GM12865 (cell line): Measurements from ENCODE around the gene ANO4.
A peak's percentile ranks its signal among the peaks of the same experiment; 100 is the strongest.

Experiments used
- DNase-seq: peaks from one replicate; pipeline ENCODE4 v3.0.0; 2010; ENCODE audit warnings: low read depth
- H3K4me3 ChIP-seq: 2 replicates; pipeline ENCODE4 v1.5.1; 2011; ENCODE audit warnings: mild to moderate bottlenecking, low read depth, low read length, control low read depth
- TF ChIP-seq, protein P1 (sequence below): IDR thresholded peaks from 2 replicates; pipeline ENCODE4 v1.5.1; 2011; ENCODE audit warnings: low read length, control low read depth, low read depth, inconsistent platforms; ENCODE audit not compliant: insufficient read depth; ENCODE audit errors: missing control alignments

The ANO4 gene

DNA sequence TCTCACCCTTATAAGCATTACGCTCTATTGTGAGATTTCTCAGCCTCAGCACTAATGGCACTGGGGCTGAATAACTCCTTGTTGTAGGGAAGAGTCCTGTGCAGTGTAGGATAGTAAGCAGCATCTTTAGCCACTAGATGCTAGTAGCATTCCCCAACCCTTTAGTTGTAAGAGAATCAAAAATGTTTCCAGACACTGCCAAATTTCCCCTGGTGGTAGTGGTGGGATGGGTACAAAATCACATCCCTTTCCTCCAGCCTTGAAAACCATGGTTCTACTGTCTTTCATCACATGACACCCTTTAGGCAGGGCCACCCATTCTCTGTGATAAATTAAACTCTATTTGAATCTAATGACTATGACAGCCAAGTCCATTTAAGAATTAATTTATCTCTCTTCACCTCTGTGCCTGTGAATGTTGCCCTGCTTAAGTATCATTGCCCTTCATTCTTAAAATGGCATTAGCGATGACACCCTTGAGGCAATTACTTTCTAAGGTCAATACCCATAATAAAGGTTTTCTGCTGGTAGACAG lies 199.4 kb downstream of the ANO4 start:
- TF ChIP-seq, protein P1, sequence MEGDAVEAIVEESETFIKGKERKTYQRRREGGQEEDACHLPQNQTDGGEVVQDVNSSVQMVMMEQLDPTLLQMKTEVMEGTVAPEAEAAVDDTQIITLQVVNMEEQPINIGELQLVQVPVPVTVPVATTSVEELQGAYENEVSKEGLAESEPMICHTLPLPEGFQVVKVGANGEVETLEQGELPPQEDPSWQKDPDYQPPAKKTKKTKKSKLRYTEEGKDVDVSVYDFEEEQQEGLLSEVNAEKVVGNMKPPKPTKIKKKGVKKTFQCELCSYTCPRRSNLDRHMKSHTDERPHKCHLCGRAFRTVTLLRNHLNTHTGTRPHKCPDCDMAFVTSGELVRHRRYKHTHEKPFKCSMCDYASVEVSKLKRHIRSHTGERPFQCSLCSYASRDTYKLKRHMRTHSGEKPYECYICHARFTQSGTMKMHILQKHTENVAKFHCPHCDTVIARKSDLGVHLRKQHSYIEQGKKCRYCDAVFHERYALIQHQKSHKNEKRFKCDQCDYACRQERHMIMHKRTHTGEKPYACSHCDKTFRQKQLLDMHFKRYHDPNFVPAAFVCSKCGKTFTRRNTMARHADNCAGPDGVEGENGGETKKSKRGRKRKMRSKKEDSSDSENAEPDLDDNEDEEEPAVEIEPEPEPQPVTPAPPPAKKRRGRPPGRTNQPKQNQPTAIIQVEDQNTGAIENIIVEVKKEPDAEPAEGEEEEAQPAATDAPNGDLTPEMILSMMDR, result no peak
- no peak for DNase-seq
- H3K4me3 ChIP-seq, result no peak overlapping the region

GRCh38 chr12:100995201-100995600 lies 200.6 kb downstream of the ANO4 start:
- peak; percentile 39 for DNase-seq
- no peak overlapping the region for H3K4me3 ChIP-seq
- TF ChIP-seq, protein P1, result no peak

DNA sequence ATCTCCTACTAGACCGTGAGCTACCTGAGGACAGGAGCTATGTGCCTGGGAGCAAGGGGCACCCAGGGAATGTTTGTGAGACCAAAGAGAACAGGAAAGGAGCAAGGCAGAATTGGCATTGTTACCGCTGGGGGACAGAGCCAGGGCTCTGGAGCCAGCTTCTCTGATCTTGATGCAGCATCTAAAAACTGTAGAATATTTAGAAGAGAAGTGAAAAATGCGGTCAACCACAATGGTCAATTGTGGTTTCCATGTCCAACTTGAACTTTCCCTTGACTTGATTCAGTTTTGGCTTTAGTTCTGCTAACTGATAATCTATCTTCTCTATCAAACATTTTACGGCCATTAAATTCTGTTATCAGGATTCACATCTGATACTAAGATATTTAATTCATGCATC lies 201.2 kb downstream of the ANO4 start:
- H3K4me3 ChIP-seq, result no peak overlapping the region
- TF ChIP-seq, protein P1, result no peak
- peak; percentile 77 for DNase-seq

DNA sequence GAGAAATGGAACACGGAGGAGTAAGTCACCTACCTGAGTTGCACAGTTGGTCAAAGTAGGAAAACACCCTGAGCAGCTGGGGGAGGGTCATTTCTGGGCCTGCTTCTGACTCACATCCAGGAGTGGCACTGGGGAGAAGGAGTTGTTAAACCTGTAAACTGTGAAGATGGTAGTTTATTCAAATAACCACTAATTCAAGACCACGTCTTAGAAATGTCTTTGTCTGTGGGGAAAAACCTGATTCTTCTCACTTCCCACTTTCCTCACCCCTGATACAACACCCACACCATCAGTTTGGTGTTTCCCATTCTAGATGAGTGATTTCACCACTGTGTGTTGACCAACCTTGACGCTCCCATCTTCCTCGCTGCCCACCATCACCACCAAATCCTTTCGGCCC lies 207.1 kb downstream of the ANO4 start:
- no peak overlapping the region for H3K4me3 ChIP-seq
- TF ChIP-seq, protein P1, result no peak
- peak; percentile 54 for DNase-seq

- TF ChIP-seq, protein P1, result no peak
- DNase-seq, result no peak
- H3K4me3 ChIP-seq, result no peak overlapping the region
Measured at GRCh38 chr12:101002696-101003419, 208.3 kb downstream of the ANO4 start.

DNA sequence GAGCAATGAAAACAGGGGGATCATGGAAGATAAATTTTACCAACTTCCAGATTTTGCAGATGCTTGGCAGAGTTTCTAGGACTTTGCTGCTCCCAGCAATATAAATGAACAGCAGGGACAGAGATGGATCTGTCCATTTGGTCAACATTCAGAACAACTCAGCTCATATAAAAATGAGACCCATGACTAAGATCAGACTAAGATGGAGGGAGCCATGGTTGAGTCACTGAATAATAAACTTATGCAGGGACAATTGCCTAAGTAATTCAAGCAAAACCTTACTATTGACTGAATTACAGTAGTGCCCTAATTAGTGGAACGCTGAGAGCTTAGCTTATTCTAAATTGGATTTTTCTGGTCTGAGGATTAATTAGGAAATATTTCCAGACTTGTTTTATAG lies 210.3 kb downstream of the ANO4 start:
- DNase-seq, result no peak
- H3K4me3 ChIP-seq, result no peak overlapping the region
- TF ChIP-seq, protein P1, result no peak

DNA sequence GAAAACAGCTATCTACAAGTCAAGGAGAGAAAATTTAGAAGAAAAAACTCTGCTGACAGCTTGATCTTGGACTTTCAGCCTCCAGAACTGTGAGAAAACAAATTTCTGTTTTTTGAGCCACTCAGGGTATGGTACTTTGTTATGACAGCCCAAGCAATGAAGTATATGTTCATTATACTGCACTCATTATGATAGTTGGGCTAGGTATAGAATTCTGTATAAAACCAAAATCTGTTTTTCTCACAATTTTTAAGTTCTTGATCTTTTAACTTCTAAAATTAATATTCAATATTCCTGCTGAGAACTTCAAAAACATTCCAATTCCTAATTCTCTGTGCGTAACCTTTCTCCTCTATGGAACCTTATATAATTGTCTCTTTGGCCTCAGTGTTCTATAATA lies 214.7 kb downstream of the ANO4 start:
- TF ChIP-seq, protein P1, result no peak
- no peak for DNase-seq

More for the DNA sequence above, 214.7 kb downstream of the ANO4 start:
- H3K4me3 ChIP-seq, result no peak overlapping the region
